GM19099 (cell line): ENCODE data around the gene PPIA.

Source experiments
- POLR2A ChIP-seq: IDR thresholded peaks from 3 replicates; pipeline ENCODE4 v1.6.1; 2011; ENCODE audit warnings: low read depth; ENCODE audit not compliant: insufficient read length; ENCODE audit errors: extremely low read depth

Gene PPIA

GRCh38 chr7:44797329-44798258, 1.1 kb downstream of the PPIA start:
- TF ChIP-seq POLR2A, result no peak

GRCh38 chr7:44798649-44799305, 2.3 kb downstream of the PPIA start:
- peak; percentile 11 for TF ChIP-seq POLR2A

- TF ChIP-seq POLR2A, result no peak
Measured at GRCh38 chr7:44799939-44800338, 3.5 kb downstream of the PPIA start.

GRCh38 chr7:44801890-44802289, 5.4 kb downstream of the PPIA start:
- TF ChIP-seq POLR2A, result peak; percentile 9

GRCh38 chr7:44802418-44803025, 6.0 kb downstream of the PPIA start:
- TF ChIP-seq POLR2A, result no peak

- peak; percentile 1 for TF ChIP-seq POLR2A
Measured at GRCh38 chr7:44803828-44804519, 7.5 kb downstream of the PPIA start.

- TF ChIP-seq POLR2A, result no peak
Measured at GRCh38 chr7:44805950-44806349, 9.5 kb downstream of the PPIA start.

GRCh38 chr7:44808914-44809393, 12.5 kb downstream of the PPIA start:
- TF ChIP-seq POLR2A, result no peak

GRCh38 chr7:44811093-44811492, 14.6 kb downstream of the PPIA start:
- TF ChIP-seq POLR2A, result no peak

- no peak for TF ChIP-seq POLR2A
Measured at GRCh38 chr7:44811571-44811970, 15.1 kb downstream of the PPIA start.

- TF ChIP-seq POLR2A, result no peak
Measured at GRCh38 chr7:44814919-44815318, 18.4 kb downstream of the PPIA start.

GRCh38 chr7:44819292-44819691, 22.8 kb downstream of the PPIA start:
- TF ChIP-seq POLR2A, result no peak

GRCh38 chr7:44823255-44823781, 26.8 kb downstream of the PPIA start:
- no peak for TF ChIP-seq POLR2A

- no peak for TF ChIP-seq POLR2A
Measured at GRCh38 chr7:44824894-44825526, 28.5 kb downstream of the PPIA start.

- no peak for TF ChIP-seq POLR2A
Measured at GRCh38 chr7:44827567-44827966, 31.1 kb downstream of the PPIA start.

- no peak for TF ChIP-seq POLR2A
Measured at GRCh38 chr7:44838751-44839150, 42.3 kb downstream of the PPIA start.
